Bronchial epithelial cell (primary cell): Measurements from ENCODE around the gene GPR37L1. TPM values are rescaled to one million over a fixed set of nuclear protein-coding genes. Genes with fewer than 3 reads are reported as not detected.

ENCODE experiments used
- DNase-seq: peaks from one replicate; pipeline ENCODE4 v3.0.0-alpha.2; 2010; ENCODE audit warnings: low read depth
- FAIRE-seq: peaks from 2 replicates; lab custom pipeline; 2011; peaks lifted over from hg19 to GRCh38; lab: Jason Lieb, UNC
- H3K27me3 ChIP-seq: 2 replicates; pipeline ENCODE4 v1.5.1; 2011; ENCODE audit warnings: low read length; ENCODE audit not compliant: control insufficient read depth, insufficient read depth
- H3K36me3 ChIP-seq: 2 replicates; pipeline ENCODE4 v1.5.1; 2011; ENCODE audit warnings: low read length; ENCODE audit not compliant: control insufficient read depth, insufficient read depth
- H3K4me3 ChIP-seq: 2 replicates; pipeline ENCODE4 v1.5.1; 2011; ENCODE audit warnings: mild to moderate bottlenecking, low read depth, low read length, control low read depth
- CTCF ChIP-seq: IDR thresholded peaks from 2 replicates; pipeline ENCODE4 v1.5.1; 2011; ENCODE audit warnings: mild to moderate bottlenecking, moderate library complexity, low read length, control low read depth, inconsistent platforms; ENCODE audit not compliant: insufficient read depth, severe bottlenecking
- total RNA-seq: library from RNA; depleted of rRNA; stranded (reverse); fragments of >200 nt; gene quantifications from 2 replicates; pipeline ENCODE4 v1.2.1, GENCODE V29; 2014

GPR37L1 gene
- total RNA-seq, 1 donor from 2014 or later = not detected

- H3K27me3 ChIP-seq = no peaks in the 10 kb centered on the region
- H3K36me3 ChIP-seq = no peaks in the 10 kb centered on the region
- DNase-seq (no peak), FAIRE-seq (no peak)
- no peak for TF ChIP-seq CTCF
- no peak overlapping the region for H3K4me3 ChIP-seq
Observed at GRCh38 chr1:202156590-202156989, 33.9 kb downstream of the GPR37L1 start.

- no peak for FAIRE-seq
- DNase-seq = no peak
- Histone ChIP-seq H3K36me3 (no peaks in the 10 kb centered on the region), H3K27me3 (no peaks in the 10 kb centered on the region), H3K4me3 (no peak overlapping the region)
- TF ChIP-seq CTCF = no peak
Observed at GRCh38 chr1:202157945-202158344, 35.2 kb downstream of the GPR37L1 start.

- FAIRE-seq (no peak), DNase-seq (no peak)
- no peak overlapping the region for H3K4me3 ChIP-seq
- no peak for TF ChIP-seq CTCF
- no peaks in the 10 kb centered on the region for H3K36me3 ChIP-seq
- peaks cover 1% of the 10 kb centered on the region for H3K27me3 ChIP-seq
Observed at GRCh38 chr1:202158810-202159533, 36.3 kb downstream of the GPR37L1 start.

- DNase-seq (no peak), FAIRE-seq (no peak)
- Histone ChIP-seq H3K27me3 (peaks cover 1% of the 10 kb centered on the region), H3K4me3 (no peak overlapping the region), H3K36me3 (no peaks in the 10 kb centered on the region)
- no peak for TF ChIP-seq CTCF
Observed at GRCh38 chr1:202159534-202160371, 37.0 kb downstream of the GPR37L1 start.

- peak; percentile 22 for TF ChIP-seq CTCF
- Histone ChIP-seq H3K36me3 (no peaks in the 10 kb centered on the region), H3K4me3 (no peak within 1 kb of the TSS), H3K27me3 (peaks cover 1% of the 10 kb centered on the region)
- FAIRE-seq = no peak
- peak; percentile 8 for DNase-seq
Observed at GRCh38 chr1:202160377-202160940, 37.7 kb downstream of the GPR37L1 start, which contains the start of gene PTPN7. Gene PTPN7 (minus strand): TSS chr1:202160602. CDS start chr1:202159402, 1,200 bp downstream.
